T1000 (cell line): ENCODE results near the gene CNRIP1.
"Not testable (repeated sequence)": the region's sequence is repeated elsewhere in the genome, so short reads cannot be mapped to it uniquely, and the experiment has no call there.

Experiments used
- DNase-seq: peaks from one replicate; lab custom pipeline; 2025; ENCODE audit warnings: mixed read lengths; lab: John Stamatoyannopoulos, UW

The CNRIP1 gene

DNA sequence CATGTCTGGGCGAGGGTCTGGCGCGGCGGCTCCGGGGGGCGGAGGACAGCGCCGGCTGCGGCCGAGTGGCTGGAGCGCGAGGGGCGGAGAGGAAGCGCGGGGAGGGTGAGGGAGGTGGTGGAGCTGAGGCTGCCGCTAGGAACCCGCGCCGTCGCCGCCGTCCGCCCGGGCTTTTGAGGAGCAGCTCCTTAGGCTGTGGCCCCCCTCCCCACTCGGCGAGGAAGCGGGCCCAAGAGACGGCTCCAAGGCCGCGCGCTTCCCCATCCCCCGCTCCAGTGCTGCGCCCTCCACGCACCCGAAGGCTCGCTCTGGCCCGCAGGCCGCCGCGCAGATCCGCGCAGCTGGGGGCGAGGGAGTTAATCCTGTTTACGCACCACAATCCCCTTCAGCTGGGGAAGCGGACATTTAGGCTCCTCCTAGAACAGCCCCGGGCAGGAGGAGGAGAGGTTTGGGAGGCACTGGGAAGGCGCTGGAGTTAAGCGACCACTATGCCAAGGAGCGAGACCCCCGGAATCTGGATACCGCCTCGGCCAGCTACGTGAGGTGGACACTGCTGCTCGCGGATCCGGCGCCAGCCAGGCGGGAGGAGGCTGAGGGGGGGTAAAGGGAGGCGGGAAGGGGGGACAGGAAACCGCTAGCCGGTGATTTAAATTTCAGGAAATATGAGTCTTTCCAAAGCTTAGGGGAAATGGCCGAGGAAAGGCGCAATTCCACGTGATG lies at the start of gene CNRIP1:
CNRIP1 (minus strand) TSS at position 552 of the 720 bp plus-strand sequence; CDS start at position 3, 549 bp downstream.
- DNase-seq = peak; percentile 68

DNA sequence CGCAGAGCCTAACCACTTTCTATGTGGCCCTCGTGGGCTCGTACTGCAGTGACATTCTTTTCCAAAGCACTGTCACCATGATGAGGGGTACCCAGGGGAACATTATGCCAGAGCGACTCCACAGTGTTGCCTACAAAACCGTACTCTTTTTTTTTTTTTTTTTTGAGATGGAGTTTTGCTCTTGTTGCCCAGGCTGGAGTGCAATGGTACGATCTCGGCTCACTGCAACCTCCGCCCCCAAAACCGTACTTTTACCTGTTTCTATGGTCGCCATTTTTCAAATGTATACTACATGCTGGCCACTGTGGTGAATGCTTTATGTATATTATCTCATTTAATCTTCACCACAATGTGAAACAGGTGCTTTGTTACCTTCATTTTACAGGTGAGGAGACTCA lies 49.6 kb upstream of the CNRIP1 start:
- no peak for DNase-seq

DNA sequence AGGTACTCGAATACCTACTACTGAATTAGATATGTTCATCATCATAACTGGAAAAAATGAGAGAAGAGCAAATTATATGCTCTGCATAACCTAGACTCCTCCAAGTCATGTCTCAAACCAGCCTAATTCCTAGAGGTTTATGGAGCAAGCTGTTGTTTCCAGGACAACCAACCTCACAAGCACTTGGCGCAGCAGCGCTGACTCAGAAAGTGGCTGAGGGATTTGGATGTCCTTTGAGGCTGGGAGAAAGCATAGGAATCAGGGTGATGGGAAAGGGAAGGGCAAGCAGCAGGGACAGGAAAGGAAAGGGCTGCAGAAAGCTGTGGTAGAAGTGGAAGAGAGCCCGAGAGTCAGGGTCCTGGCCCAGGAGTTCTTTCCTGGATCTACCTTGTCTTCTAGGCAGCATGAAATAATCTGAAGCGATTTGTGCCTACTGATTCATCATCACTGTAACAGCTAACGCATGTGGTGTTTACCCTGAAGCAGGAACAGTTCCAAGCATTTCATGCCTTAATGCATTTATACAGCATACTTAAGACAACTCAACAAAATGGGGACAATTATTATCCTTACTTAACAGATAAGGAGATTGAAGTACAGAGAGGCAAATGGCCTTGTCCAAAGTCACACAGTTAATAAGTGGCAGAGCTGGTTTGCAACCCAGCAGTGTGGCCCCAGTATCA lies 49.0 kb upstream of the CNRIP1 start:
- DNase-seq = peak; percentile 65

DNA sequence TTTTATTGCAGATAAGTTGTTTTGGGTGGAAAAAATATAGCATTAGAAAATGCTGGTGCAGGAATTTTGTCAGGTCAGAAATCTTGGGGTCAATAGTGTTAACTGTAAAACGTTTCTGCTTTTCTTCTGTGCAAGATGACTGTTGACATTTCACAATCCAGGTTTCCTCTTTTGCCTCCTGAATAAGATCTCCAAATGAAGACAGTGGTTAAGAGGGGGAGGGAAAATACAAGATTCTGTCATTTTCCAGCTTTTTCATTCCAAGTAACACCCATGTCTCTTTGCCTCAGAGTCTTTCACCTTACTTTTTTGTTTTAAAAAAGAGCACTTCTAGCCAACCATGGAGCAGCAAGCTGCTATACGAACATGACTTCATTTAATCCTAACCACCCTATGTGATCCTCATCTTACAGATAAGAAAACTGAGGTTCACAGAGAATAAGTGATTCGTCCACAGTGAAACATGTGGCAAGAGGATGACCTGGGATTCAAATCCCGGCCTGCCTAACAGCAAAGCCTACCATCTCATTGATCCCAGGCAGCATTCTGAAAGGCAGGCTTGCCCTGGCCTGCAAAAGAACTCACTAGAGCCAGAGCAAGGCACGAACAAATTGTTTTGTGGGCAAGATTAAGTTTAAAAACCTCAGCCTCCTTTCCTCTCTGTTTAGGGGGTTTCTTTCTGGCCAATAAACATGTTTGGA lies 48.4 kb upstream of the CNRIP1 start:
- no peak for DNase-seq

GRCh38 chr2:68366083-68366560 lies 46.4 kb upstream of the CNRIP1 start:
- DNase-seq = no peak

DNA sequence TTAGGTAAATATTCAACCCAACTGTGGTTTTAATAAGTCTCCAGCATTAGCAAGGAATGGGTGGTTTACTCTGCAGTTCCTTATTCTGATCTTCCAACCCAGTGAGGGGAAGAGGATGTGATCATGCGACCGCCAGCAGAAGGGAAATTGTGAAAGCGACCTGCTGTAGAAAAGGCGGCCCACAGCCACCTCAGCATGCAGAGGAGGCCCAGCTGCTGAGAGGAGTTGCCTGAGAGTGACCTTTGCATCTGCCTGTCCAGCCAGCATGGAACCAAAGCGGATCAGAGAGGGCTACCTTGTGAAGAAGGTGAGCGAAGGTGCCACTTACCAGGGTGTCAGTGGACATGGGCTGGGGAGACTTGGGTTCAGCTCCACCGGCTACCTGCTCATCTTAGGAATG lies 45.3 kb upstream of the CNRIP1 start, which contains the start of gene PLEK:
PLEK (plus strand) TSS at position 196 of the 400 bp plus-strand sequence; CDS start at position 266, 70 bp downstream.
- DNase-seq = no peak

DNA sequence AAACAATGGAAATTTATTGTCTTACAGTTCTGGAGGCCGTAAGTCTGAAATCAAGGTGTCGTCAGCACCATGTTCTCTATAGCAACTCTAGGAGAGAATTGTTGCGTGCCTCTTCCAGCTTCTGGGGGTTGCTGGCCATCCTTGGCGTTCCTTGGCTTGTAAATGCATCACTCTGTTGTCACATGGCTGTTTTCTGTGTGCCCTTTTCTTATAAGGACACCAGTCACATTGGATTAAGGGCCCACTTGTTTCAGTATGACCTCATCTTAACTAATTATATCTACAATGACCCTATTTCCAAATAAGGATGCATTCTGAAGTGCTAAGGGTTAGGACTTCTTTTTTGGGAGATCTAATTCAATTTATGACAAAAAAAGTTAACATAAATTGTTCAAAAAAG lies 44.0 kb upstream of the CNRIP1 start:
- no peak for DNase-seq

DNA sequence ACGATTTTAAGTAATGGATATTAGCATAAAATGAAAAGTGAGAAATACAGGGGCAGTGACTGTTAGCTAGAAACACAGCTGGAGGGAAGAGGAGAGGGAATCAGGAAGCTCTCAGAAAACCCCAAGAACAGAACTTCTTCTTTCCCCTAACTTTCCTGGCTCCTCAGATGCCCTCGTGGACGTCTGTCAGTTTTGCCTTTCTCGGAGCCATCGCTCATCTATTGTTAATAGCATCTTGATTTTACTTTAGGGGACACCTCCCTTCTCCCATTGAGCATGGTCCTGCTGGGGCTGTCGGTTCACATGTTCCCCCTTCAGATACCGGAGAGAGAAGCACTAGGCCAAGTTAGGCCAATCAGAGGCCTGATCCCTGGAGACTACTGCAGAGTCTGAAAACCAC lies 43.0 kb upstream of the CNRIP1 start:
- no peak for DNase-seq

GRCh38 chr2:68362069-68362468 lies 42.3 kb upstream of the CNRIP1 start:
- DNase-seq = peak; percentile 36

GRCh38 chr2:68359889-68360288 lies 40.1 kb upstream of the CNRIP1 start:
- DNase-seq = no peak

- peak; percentile 18 for DNase-seq
Observed at GRCh38 chr2:68357605-68358337, 38.0 kb upstream of the CNRIP1 start.

GRCh38 chr2:68356599-68357239 lies 37.0 kb upstream of the CNRIP1 start:
- no peak for DNase-seq

- DNase-seq = no peak
Observed at GRCh38 chr2:68352651-68353391, 33.1 kb upstream of the CNRIP1 start.

DNA sequence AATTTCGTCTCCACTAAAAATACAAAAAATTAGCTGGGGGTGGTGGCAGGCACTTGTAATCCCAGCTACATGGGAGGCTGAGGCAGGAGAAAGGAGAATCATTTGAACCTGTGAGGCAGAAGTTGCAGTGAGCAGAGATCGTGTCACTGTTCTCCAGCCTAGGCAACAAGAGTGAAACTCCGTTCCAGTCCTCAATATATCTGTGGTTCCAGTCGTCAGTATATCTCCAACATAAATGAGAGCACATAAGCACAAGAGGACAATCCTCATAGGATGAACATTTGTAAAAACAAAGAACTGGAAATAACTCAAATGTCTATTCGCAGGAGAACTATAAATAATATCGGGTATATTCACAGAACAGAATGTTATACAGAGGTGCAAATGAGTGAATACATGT lies 32.2 kb upstream of the CNRIP1 start:
- no peak for DNase-seq

GRCh38 chr2:68349091-68349490 lies 29.3 kb upstream of the CNRIP1 start:
- not testable (repeated sequence) for DNase-seq

DNA sequence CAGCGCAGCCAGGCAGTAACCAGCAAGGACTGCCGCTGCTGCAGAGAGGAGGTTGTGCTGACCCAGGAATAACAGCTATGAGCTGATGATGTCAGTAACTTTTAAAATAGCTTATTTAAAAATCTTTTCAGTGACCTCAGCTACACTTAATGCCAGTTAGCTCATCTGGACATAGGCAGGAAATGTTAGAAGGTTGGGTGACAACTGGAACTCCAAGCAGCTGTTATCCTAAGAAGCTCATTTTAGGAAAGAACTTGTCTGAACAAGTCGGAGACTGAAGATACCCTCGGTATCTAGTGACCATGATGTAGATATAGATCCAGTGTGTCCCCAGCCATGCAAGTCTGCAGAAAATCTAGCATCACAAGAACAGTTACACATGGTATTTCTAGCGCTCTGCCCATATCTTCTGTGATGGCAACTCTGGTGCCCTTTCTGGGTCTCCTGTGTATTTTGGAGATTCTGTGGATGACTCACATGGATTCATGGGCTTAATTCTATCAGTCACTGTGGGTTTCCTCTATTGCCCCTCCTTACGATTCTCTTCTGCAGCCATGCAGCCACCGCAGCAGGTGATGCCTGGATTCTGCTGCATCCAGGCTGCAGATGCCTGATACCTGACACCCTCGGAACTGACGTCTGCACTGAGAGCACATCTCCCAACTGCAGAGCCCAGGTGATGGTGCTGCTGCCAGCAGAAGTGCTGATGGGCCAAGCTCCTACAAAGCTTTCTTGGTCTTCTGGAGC lies 25.6 kb upstream of the CNRIP1 start:
- DNase-seq = no peak

DNA sequence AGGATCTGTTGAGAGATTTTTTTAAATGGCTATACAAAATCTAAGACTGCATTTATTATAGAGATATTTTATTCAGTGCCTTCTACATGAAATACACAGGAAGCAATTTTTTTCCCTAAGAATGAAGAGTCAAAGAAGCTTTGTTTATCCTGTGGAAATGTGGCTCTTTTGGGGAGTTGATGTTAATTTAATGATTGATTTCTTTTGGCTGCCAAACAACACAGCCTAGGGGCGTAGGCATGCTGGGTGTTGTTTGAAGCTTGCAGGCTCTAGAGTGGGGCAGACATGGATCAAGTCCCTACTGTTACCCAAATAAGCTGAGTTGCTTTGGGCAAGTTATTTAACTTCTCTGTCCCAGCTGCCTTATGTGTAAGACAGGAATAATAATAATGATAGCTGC lies 24.3 kb upstream of the CNRIP1 start:
- no peak for DNase-seq

DNA sequence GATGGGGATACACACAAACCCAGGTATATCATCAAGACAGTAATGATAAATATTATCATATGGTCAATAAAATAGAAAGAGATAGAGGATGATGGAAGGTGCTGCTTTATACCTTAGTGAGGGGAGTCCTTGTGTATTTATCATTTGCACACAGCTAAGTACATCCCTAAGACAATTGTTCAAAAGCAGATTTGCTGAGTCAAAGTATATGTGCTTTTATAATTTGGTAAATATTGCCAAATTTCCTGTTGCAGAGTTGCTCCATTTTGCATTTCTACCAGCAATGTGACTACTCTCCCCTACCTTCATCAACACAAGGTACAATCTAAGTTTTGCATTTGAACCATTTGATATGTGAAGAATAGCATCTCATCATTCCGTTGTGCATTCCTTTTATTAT lies 22.7 kb upstream of the CNRIP1 start:
- no peak for DNase-seq

GRCh38 chr2:68341583-68341982 lies 21.8 kb upstream of the CNRIP1 start:
- DNase-seq = no peak

DNA sequence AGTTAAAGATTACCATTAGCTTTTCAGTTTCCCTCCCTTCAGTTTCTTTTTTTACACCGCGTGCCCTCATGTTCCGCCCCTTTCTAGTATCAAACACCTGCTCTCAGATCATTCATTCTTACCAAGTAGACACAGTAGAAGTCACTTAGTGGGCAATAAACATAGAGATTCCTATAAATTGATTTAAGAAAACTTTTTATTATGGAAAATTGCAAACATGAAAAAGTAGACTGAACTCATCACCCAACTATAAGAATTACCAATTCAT lies 21.2 kb upstream of the CNRIP1 start:
- DNase-seq = no peak
